ENCODE measurements around the gene ABCC6. TPM values are rescaled to one million over a fixed set of nuclear protein-coding genes. Genes with fewer than 3 reads are reported as not detected.

Gene ABCC6
- total and polyA plus RNA-seq, 2 of the 13 experiments (the other 11 are each of a cell fraction or from before 2014, with no cell fraction given), result 82.4 to 105 TPM

DNA sequence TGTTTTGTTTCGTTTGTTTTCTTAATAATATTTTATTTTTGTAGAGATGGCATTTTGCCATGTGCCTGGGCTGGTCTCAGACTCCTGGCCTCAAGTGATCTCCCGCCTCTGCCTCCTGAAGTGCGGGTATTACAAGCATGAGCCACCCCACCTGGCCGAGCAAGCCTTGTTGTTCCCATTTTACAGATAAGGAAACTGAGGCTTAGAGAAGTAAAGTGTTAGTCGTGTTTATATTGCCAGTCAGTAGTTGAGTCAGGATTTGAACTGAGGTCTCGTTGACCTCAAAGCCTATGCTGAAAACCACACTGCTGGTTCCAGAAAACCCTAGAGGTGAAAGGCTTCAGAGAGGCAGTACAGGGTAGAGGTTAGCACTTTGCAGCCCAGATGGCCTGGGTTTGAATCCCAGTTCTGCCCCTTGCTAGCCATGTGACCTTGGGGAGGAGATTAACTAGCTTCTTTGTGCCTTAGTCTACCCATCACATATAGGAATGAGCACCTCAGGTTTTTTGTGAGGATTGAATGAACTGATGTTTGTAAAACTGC, 102.0 kb downstream of the ABCC6 start:
- Histone ChIP-seq H3K27me3 (ENCODE audit: control insufficient read depth in 1 of 2, insufficient read depth in 2 of 2, low read length in 2 of 2) (no peaks in the 10 kb centered on the region), H2AFZ (ENCODE audit: low read length) (no peak overlapping the region), H3K9me3 (ENCODE audit: low read length) (peaks cover 13% of the 10 kb centered on the region; the same call in 1 of the 2 replicates), H3K9ac (ENCODE audit: insufficient read depth, low read depth, low read length) (no peak overlapping the region), H3K4me1 (ENCODE audit: insufficient read depth, low read length) (no peaks in the 10 kb centered on the region), H3K36me3 (replicated peaks in 1 of 2; ENCODE audit: control insufficient read depth in 1 of 2, insufficient read depth in 2 of 2, low read length in 2 of 2) (peaks cover 40 to 86% of the 10 kb centered on the region in 2 experiments), H3K27ac (ENCODE audit: extremely low read length, insufficient read depth, low read length) (no peak overlapping the region), H3K4me2 (ENCODE audit: low read depth, low read length) (no peak overlapping the region), H3K79me2 (ENCODE audit: insufficient read depth, low read length) (no peaks in the 10 kb centered on the region), H3K4me3 (replicated peaks in 1 of 3; ENCODE audit: insufficient read depth in 1 of 3, low read depth in 2 of 3, low read length in 3 of 3) (no peak overlapping the region), H4K20me1 (ENCODE audit: insufficient read depth, low read length) (no peaks in the 10 kb centered on the region)
- TF ChIP-seq ZNF629 (CRISPR knock-in tag; conservative IDR thresholded peaks at IDR 0.05), result peak; percentile 83
- no peak for TF ChIP-seq ZNF282 (IDR thresholded peaks at IDR 0.05; ENCODE audit: partially characterized antibody)
- TF ChIP-seq CBFB (CRISPR knock-in tag; IDR thresholded peaks at IDR 0.05), result no peak
- TF ChIP-seq SUZ12 (IDR thresholded peaks at IDR 0.05; ENCODE audit: low read depth, low read length), result no peak
- no peak for TF ChIP-seq ZNF567 (CRISPR knock-in tag; IDR thresholded peaks at IDR 0.05; ENCODE audit: borderline replicate concordance)
- TF ChIP-seq, protein P1, sequence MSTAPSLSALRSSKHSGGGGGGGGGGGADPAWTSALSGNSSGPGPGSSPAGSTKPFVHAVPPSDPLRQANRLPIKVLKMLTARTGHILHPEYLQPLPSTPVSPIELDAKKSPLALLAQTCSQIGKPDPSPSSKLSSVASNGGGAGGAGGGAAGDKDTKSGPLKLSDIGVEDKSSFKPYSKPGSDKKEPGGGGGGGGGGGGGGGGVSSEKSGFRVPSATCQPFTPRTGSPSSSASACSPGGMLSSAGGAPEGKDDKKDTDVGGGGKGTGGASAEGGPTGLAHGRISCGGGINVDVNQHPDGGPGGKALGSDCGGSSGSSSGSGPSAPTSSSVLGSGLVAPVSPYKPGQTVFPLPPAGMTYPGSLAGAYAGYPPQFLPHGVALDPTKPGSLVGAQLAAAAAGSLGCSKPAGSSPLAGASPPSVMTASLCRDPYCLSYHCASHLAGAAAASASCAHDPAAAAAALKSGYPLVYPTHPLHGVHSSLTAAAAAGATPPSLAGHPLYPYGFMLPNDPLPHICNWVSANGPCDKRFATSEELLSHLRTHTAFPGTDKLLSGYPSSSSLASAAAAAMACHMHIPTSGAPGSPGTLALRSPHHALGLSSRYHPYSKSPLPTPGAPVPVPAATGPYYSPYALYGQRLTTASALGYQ (CRISPR knock-in tag; IDR thresholded peaks at IDR 0.05), result no peak
- no peak for TF ChIP-seq NAIF1 (CRISPR knock-in tag; IDR thresholded peaks at IDR 0.05; ENCODE audit: borderline replicate concordance)
- no peak for FAIRE-seq
- POLR2A ChIA-PET, result no interaction called here
- intact Hi-C loops (cut with micrococcal nuclease; ENCODE audit: unreplicated experiment), result no loop called here
- ATAC-seq, result no peak
- BruUV-seq (replicated peaks), result no TSS peak
- CTCF ChIA-PET (ENCODE audit: low intra/inter-chr PET ratio, low total read pairs), result no interaction called here
- in situ Hi-C loops (cut with HindIII; ENCODE audit: extremely low pct_ligation_motif_present, low pct_unique_long_range_greater_than_20kb), result no loop called here
- 96% methylated on average over 6 of the region's 6 CpGs for WGBS (ENCODE audit: low lambda C conversion rate)
- DNase-seq (ENCODE audit: low spot score), result no peak

Data from HepG2 (cell line).